ENCODE data around the gene NUB1.

DNA sequence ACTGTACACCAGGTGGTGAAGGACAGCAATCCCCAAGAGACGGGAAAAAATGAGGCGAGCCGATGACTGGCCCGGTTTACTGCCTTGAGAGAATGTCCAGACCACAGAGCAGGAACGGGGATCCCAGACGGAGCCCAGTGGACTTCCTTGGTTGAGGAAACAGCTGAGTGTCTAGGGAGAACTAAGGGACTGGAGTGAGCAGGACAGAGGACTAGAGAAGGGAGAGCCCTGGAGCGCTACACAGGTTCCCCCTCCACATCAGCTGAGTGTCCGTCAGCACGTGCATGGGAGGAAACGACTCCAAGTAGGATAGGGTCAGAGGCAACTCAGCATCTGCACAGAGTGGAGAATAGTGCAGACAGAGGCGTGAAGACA, 75.3 kb downstream of the NUB1 start:
- TF ChIP-seq BHLHE40 (IDR thresholded peaks at IDR 0.05; ENCODE audit: borderline replicate concordance) (no peak), ELF4 (IDR thresholded peaks at IDR 0.05) (no peak), FOXA1 (IDR thresholded peaks at IDR 0.05) (no peak), SP1 (IDR thresholded peaks at IDR 0.05) (no peak)

All from HEK293T (cell line).